ENCODE results near the gene SMIM23. TPM values are rescaled to one million over a fixed set of nuclear protein-coding genes. Genes with fewer than 3 reads are reported as not detected.

The SMIM23 gene
- total and polyA plus RNA-seq, 2 experiments from 2014 or later, result not detected

- no peaks in the 10 kb centered on the region for H4K20me1 ChIP-seq (ENCODE audit: insufficient read depth, poor library complexity, severe bottlenecking)
- WGBS (ENCODE audit: low lambda C conversion rate, missing lambda C conversion rate), result 88% methylated on average over 2 of the region's 2 CpGs
- DNase-seq (ENCODE audit: low spot score), result no peak
- H3K27me3 ChIP-seq, result no peaks in the 10 kb centered on the region
- H3K79me2 ChIP-seq, result no peaks in the 10 kb centered on the region
- H3K4me3 ChIP-seq, result no peak overlapping the region
- H3K27ac ChIP-seq, result no peak overlapping the region
- TF ChIP-seq EZH2phosphoT487 (IDR thresholded peaks at IDR 0.05; ENCODE audit: low read depth, severe bottlenecking, unreplicated experiment) (no peak), EZH2 (IDR thresholded peaks at IDR 0.05; ENCODE audit: borderline replicate concordance) (no peak), CTCF (IDR thresholded peaks at IDR 0.05; ENCODE audit: poor library complexity) (no peak)
- H3K9me2 ChIP-seq (replicated peaks; ENCODE audit: insufficient read depth), result no peaks in the 10 kb centered on the region
- H2AFZ ChIP-seq, result no peak overlapping the region
- no peaks in the 10 kb centered on the region for H3K9me3 ChIP-seq (ENCODE audit: low read depth)
- no peak overlapping the region for H3K4me2 ChIP-seq
- H3K4me1 ChIP-seq (ENCODE audit: insufficient read depth), result no peaks in the 10 kb centered on the region
- H3K36me3 ChIP-seq (replicated peaks; ENCODE audit: insufficient read depth, low read depth), result no peaks in the 10 kb centered on the region
Observed at GRCh38 chr5:171783051-171783450, 2.6 kb upstream of the SMIM23 start.

GRCh38 chr5:171789353-171789752 is 3.7 kb downstream of the SMIM23 start:
- Histone ChIP-seq H3K4me1 (ENCODE audit: insufficient read depth) (no peaks in the 10 kb centered on the region), H3K9me3 (ENCODE audit: low read depth) (no peaks in the 10 kb centered on the region), H2AFZ (no peak overlapping the region), H3K9me2 (replicated peaks; ENCODE audit: insufficient read depth) (no peaks in the 10 kb centered on the region), H3K4me2 (no peak overlapping the region), H4K20me1 (ENCODE audit: insufficient read depth, poor library complexity, severe bottlenecking) (no peaks in the 10 kb centered on the region), H3K27ac (no peak overlapping the region), H3K36me3 (replicated peaks; ENCODE audit: insufficient read depth, low read depth) (no peaks in the 10 kb centered on the region), H3K4me3 (no peak overlapping the region), H3K79me2 (no peaks in the 10 kb centered on the region), H3K27me3 (no peaks in the 10 kb centered on the region)
- 71% methylated on average over 1 of the region's 1 CpG for WGBS (ENCODE audit: low lambda C conversion rate, missing lambda C conversion rate)
- DNase-seq (ENCODE audit: low spot score), result no peak
- TF ChIP-seq EZH2 (IDR thresholded peaks at IDR 0.05; ENCODE audit: borderline replicate concordance) (no peak), CTCF (IDR thresholded peaks at IDR 0.05; ENCODE audit: poor library complexity) (no peak), EZH2phosphoT487 (IDR thresholded peaks at IDR 0.05; ENCODE audit: low read depth, severe bottlenecking, unreplicated experiment) (no peak)

GRCh38 chr5:171790408-171790807 is 4.8 kb downstream of the SMIM23 start:
- WGBS (ENCODE audit: low lambda C conversion rate, missing lambda C conversion rate), result 91% methylated on average over 2 of the region's 2 CpGs
- H3K27me3 ChIP-seq, result no peaks in the 10 kb centered on the region
- H3K9me3 ChIP-seq (ENCODE audit: low read depth), result no peaks in the 10 kb centered on the region
- no peak for DNase-seq (ENCODE audit: low spot score)
- no peak overlapping the region for H2AFZ ChIP-seq
- H3K4me2 ChIP-seq, result no peak overlapping the region
- H3K9me2 ChIP-seq (replicated peaks; ENCODE audit: insufficient read depth), result no peaks in the 10 kb centered on the region
- H3K79me2 ChIP-seq, result no peaks in the 10 kb centered on the region
- no peaks in the 10 kb centered on the region for H3K4me1 ChIP-seq (ENCODE audit: insufficient read depth)
- H3K27ac ChIP-seq, result no peak overlapping the region
- no peaks in the 10 kb centered on the region for H4K20me1 ChIP-seq (ENCODE audit: insufficient read depth, poor library complexity, severe bottlenecking)
- no peak overlapping the region for H3K4me3 ChIP-seq
- no peaks in the 10 kb centered on the region for H3K36me3 ChIP-seq (replicated peaks; ENCODE audit: insufficient read depth, low read depth)
- TF ChIP-seq CTCF (IDR thresholded peaks at IDR 0.05; ENCODE audit: poor library complexity) (no peak), EZH2phosphoT487 (IDR thresholded peaks at IDR 0.05; ENCODE audit: low read depth, severe bottlenecking, unreplicated experiment) (no peak), EZH2 (IDR thresholded peaks at IDR 0.05; ENCODE audit: borderline replicate concordance) (no peak)

- Histone ChIP-seq H2AFZ (no peak overlapping the region), H3K4me1 (ENCODE audit: insufficient read depth) (no peaks in the 10 kb centered on the region)
- DNase-seq (ENCODE audit: low spot score), result no peak
Observed at GRCh38 chr5:171794470-171794960, 8.9 kb downstream of the SMIM23 start.

More at GRCh38 chr5:171794470-171794960, 8.9 kb downstream of the SMIM23 start:
- H3K4me2 ChIP-seq, result no peak overlapping the region
- H3K27ac ChIP-seq, result no peak overlapping the region
- no peaks in the 10 kb centered on the region for H3K36me3 ChIP-seq (replicated peaks; ENCODE audit: insufficient read depth, low read depth)
- H4K20me1 ChIP-seq (ENCODE audit: insufficient read depth, poor library complexity, severe bottlenecking), result no peaks in the 10 kb centered on the region
- 82% methylated on average over 2 of the region's 2 CpGs for WGBS (ENCODE audit: low lambda C conversion rate, missing lambda C conversion rate)
- H3K4me3 ChIP-seq, result no peak overlapping the region
- TF ChIP-seq EZH2 (IDR thresholded peaks at IDR 0.05; ENCODE audit: borderline replicate concordance), result no peak
- TF ChIP-seq CTCF (IDR thresholded peaks at IDR 0.05; ENCODE audit: poor library complexity), result no peak
- TF ChIP-seq EZH2phosphoT487 (IDR thresholded peaks at IDR 0.05; ENCODE audit: low read depth, severe bottlenecking, unreplicated experiment), result no peak
- H3K9me2 ChIP-seq (replicated peaks; ENCODE audit: insufficient read depth), result no peaks in the 10 kb centered on the region
- H3K9me3 ChIP-seq (ENCODE audit: low read depth), result no peaks in the 10 kb centered on the region
- H3K79me2 ChIP-seq, result no peaks in the 10 kb centered on the region
- no peaks in the 10 kb centered on the region for H3K27me3 ChIP-seq
